ENCODE measurements around the gene FAM117B.

DNA sequence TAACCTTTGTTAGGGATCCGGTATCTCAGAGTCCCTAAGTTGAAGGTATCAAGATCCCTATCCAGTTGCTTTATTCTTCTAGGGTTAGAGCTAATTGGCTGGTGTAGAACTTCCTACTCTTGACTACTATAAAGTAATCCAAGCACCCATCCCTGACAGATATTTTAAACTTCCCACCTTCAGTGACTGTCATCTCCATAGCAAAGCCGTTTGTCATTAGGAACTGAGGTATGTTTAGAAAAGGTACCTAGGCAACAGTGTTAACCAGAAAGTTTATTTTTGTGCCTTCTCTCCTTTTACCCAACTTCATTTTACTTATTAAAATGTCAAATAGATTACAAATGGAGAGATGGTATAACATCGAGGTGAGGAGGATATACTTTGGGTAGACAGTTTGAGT, 4.5 kb downstream of the FAM117B start:
- TF ChIP-seq, protein P1, sequence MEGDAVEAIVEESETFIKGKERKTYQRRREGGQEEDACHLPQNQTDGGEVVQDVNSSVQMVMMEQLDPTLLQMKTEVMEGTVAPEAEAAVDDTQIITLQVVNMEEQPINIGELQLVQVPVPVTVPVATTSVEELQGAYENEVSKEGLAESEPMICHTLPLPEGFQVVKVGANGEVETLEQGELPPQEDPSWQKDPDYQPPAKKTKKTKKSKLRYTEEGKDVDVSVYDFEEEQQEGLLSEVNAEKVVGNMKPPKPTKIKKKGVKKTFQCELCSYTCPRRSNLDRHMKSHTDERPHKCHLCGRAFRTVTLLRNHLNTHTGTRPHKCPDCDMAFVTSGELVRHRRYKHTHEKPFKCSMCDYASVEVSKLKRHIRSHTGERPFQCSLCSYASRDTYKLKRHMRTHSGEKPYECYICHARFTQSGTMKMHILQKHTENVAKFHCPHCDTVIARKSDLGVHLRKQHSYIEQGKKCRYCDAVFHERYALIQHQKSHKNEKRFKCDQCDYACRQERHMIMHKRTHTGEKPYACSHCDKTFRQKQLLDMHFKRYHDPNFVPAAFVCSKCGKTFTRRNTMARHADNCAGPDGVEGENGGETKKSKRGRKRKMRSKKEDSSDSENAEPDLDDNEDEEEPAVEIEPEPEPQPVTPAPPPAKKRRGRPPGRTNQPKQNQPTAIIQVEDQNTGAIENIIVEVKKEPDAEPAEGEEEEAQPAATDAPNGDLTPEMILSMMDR (IDR thresholded peaks at IDR 0.05; ENCODE audit: insufficient read depth, low read length), result no peak
- TF ChIP-seq SPI1 (IDR thresholded peaks at IDR 0.05; ENCODE audit: borderline replicate concordance, low read depth) (no peak), GABPA (IDR thresholded peaks at IDR 0.05; ENCODE audit: low read depth) (no peak), POLR2AphosphoS5 (IDR thresholded peaks at IDR 0.05; ENCODE audit: low read depth) (no peak)
